Endodermal cell (in vitro differentiated cells): ENCODE results near the gene DOCK9. TPM values are rescaled to one million over a fixed set of nuclear protein-coding genes. Genes with fewer than 3 reads are reported as not detected.

Source experiments
- DNase-seq: peaks from one replicate; pipeline ENCODE4 v3.0.0-alpha.2; 2017
- H3K27ac ChIP-seq: 2 replicates; pipeline ENCODE4 v1.5.1; 2013; ENCODE audit warnings: mild to moderate bottlenecking, low read depth, low read length, moderate library complexity
- H3K27me3 ChIP-seq: 2 replicates; pipeline ENCODE4 v1.6.1; 2013; ENCODE audit warnings: mild to moderate bottlenecking, low read length, moderate library complexity; ENCODE audit not compliant: insufficient read depth, control insufficient read depth, poor library complexity, severe bottlenecking
- H3K36me3 ChIP-seq: 2 replicates; pipeline ENCODE4 v1.7.0; 2013; ENCODE audit warnings: mild to moderate bottlenecking, low read length, moderate library complexity; ENCODE audit not compliant: control insufficient read depth, insufficient read depth
- H3K4me1 ChIP-seq: one replicate; pipeline ENCODE4 v1.7.0; 2013; ENCODE audit warnings: low read length; ENCODE audit not compliant: control insufficient read depth, insufficient read depth
- H3K4me3 ChIP-seq: 2 replicates; pipeline ENCODE4 v1.5.1; 2013; ENCODE audit warnings: mild to moderate bottlenecking, low read length, moderate library complexity
- H3K9ac ChIP-seq: 2 replicates; pipeline ENCODE4 v1.6.1; 2013; ENCODE audit warnings: mild to moderate bottlenecking, low read length, moderate library complexity; ENCODE audit not compliant: poor library complexity, severe bottlenecking; ENCODE audit errors: extremely low read depth
- H3K9me3 ChIP-seq: 2 replicates; pipeline ENCODE4 v1.6.1; 2013; ENCODE audit warnings: mild to moderate bottlenecking, low read length, moderate library complexity; ENCODE audit not compliant: control insufficient read depth
- H3K27ac Mint-ChIP-seq: 2 replicates; pipeline ENCODE4 v1.8.0; 2020; ENCODE audit warnings: mixed read lengths
- H3K27me3 Mint-ChIP-seq: 2 replicates; pipeline ENCODE4 v1.8.0; 2021; ENCODE audit warnings: mild to moderate bottlenecking, mixed read lengths; ENCODE audit not compliant: insufficient read depth
- H3K36me3 Mint-ChIP-seq: 2 replicates; pipeline ENCODE4 v1.8.0; 2020; ENCODE audit warnings: low read depth, mixed read lengths
- H3K4me1 Mint-ChIP-seq: 2 replicates; pipeline ENCODE4 v1.8.0; 2020; ENCODE audit warnings: mixed read lengths
- H3K4me3 Mint-ChIP-seq: 2 replicates; pipeline ENCODE4 v1.8.0; 2020; ENCODE audit warnings: mild to moderate bottlenecking, moderate library complexity, mixed read lengths
- H3K9me3 Mint-ChIP-seq: 2 replicates; pipeline ENCODE4 v1.8.0; 2020; ENCODE audit warnings: mild to moderate bottlenecking, mixed read lengths
- CTCF ChIP-seq: fragments of 200-600 bp; sonication (generic); conservative IDR thresholded peaks from 2 replicates; pipeline ENCODE4 v1.5.0; 2021; ENCODE audit warnings: antibody characterized with exemption, mild to moderate bottlenecking
- WGBS, 2 experiments: methylation state at CpG; one replicate each; pipeline versions ENCODE4 v1.1.5 to v1.1.7; 2013; ENCODE audit warnings: missing lambda C conversion rate in 2 of 2, mixed read lengths in 1 of 2; ENCODE audit not compliant: insufficient coverage in 1 of 2, insufficient read length in 1 of 2; 5-methylcytosine and 5-hydroxymethylcytosine counted together
- total RNA-seq, 2 donors: library from RNA; stranded (reverse); fragmentation: NEBNext Ultra II Directional in 1 of 2; extraction: Animal tissue kit (Norgen Biotek cat#: 25700) in 1 of 2; gene quantifications; 2 replicates in 1 of 2; 3 replicates in 1 of 2; pipeline ENCODE4 v1.2.1, GENCODE V29; 2021

The DOCK9 gene
- total RNA-seq, 2 donors from 2014 or later, result 15.6 to 22.5 TPM

GRCh38 chr13:98784666-98785065 lies 193.2 kb downstream of the DOCK9 start:
- Mint-ChIP-seq H3K4me3 (no peak overlapping the region), H3K27me3 (peaks cover 9% of the 10 kb centered on the region), H3K4me1 (no peaks in the 10 kb centered on the region), H3K9me3 (no peaks in the 10 kb centered on the region), H3K27ac (no peak overlapping the region), H3K36me3 (no peaks in the 10 kb centered on the region)
- no peak for DNase-seq
- Histone ChIP-seq H3K4me3 (no peak overlapping the region), H3K9me3 (no peaks in the 10 kb centered on the region), H3K9ac (no peak overlapping the region), H3K36me3 (no peaks in the 10 kb centered on the region), H3K27ac (no peak overlapping the region), H3K27me3 (peaks cover 10% of the 10 kb centered on the region), H3K4me1 (no peaks in the 10 kb centered on the region)
- TF ChIP-seq CTCF, result no peak
- WGBS, 2 experiments, result 90 to 96% methylated on average over 8 of the region's 8 CpGs

- Histone ChIP-seq H3K4me1 (no peaks in the 10 kb centered on the region), H3K27ac (no peak overlapping the region), H3K4me3 (no peak overlapping the region), H3K27me3 (peaks cover 10% of the 10 kb centered on the region), H3K9ac (no peak overlapping the region), H3K36me3 (no peaks in the 10 kb centered on the region), H3K9me3 (no peaks in the 10 kb centered on the region)
- no peaks in the 10 kb centered on the region for H3K36me3 Mint-ChIP-seq
- no peaks in the 10 kb centered on the region for H3K4me1 Mint-ChIP-seq
- no peak for TF ChIP-seq CTCF
- WGBS, 2 experiments, result 93 to 94% methylated on average over 12 of the region's 12 CpGs
- no peaks in the 10 kb centered on the region for H3K9me3 Mint-ChIP-seq
- no peak for DNase-seq
- peaks cover 9% of the 10 kb centered on the region for H3K27me3 Mint-ChIP-seq
- no peak overlapping the region for H3K4me3 Mint-ChIP-seq
- H3K27ac Mint-ChIP-seq, result no peak overlapping the region
Observed at GRCh38 chr13:98783856-98784478, 193.9 kb downstream of the DOCK9 start.

GRCh38 chr13:98782654-98783053 lies 195.2 kb downstream of the DOCK9 start:
- H3K27ac ChIP-seq, result no peak overlapping the region
- no peak overlapping the region for H3K4me3 ChIP-seq
- H3K36me3 ChIP-seq, result no peaks in the 10 kb centered on the region
- H3K9me3 Mint-ChIP-seq, result no peaks in the 10 kb centered on the region
- H3K4me1 ChIP-seq, result no peaks in the 10 kb centered on the region
- H3K27me3 ChIP-seq, result peaks cover 10% of the 10 kb centered on the region
- H3K27me3 Mint-ChIP-seq, result peaks cover 9% of the 10 kb centered on the region
- H3K9me3 ChIP-seq, result no peaks in the 10 kb centered on the region
- no peak for TF ChIP-seq CTCF
- H3K4me1 Mint-ChIP-seq, result no peaks in the 10 kb centered on the region
- DNase-seq, result no peak
- H3K9ac ChIP-seq, result no peak overlapping the region
- H3K36me3 Mint-ChIP-seq, result no peaks in the 10 kb centered on the region
- no peak overlapping the region for H3K4me3 Mint-ChIP-seq
- H3K27ac Mint-ChIP-seq, result no peak overlapping the region
- WGBS, 2 experiments, result 90 to 93% methylated on average over 2 to 5 of the region's 5 CpGs
